B cell (primary cell): Measurements from ENCODE around the gene CCDC183. TPM values are rescaled to one million over a fixed set of nuclear protein-coding genes. Genes with fewer than 3 reads are reported as not detected.
"Not testable (repeated sequence)": the region's sequence is repeated elsewhere in the genome, so short reads cannot be mapped to it uniquely, and the experiment has no call there.

Source experiments
- ATAC-seq: fragments of 200-7000 bp; cut with Tn5 transposase; one replicate; pipeline ENCODE4 v1.10.0; 2021; ENCODE audit warnings: low read depth, mild to moderate bottlenecking, moderate number of reproducible peaks, moderate library complexity
- CTCF ChIA-PET: fragments of 350-600 bp; sonication (Branson Sonifier 250); formaldehyde crosslinking; loops from one replicate; lab custom pipeline; 2021; ENCODE audit warnings: antibody characterized with exemption, inconsistent platforms; lab: Charles Lee
- POLR2A ChIA-PET: fragments of 350-600 bp; sonication (Branson Sonifier 250); formaldehyde crosslinking; loops from one replicate; lab custom pipeline; 2021; ENCODE audit warnings: antibody characterized with exemption; lab: Charles Lee
- DNase-seq: peaks from one replicate; pipeline ENCODE4 v3.0.0; 2013
- H2AFZ ChIP-seq: 2 replicates; pipeline ENCODE4 v1.6.1; 2012; ENCODE audit warnings: mild to moderate bottlenecking, low read depth, low read length; ENCODE audit not compliant: insufficient read depth, poor library complexity, severe bottlenecking
- H3K27ac ChIP-seq, 2 donors: 1 replicate in 1 of 2; 2 replicates in 1 of 2; pipeline ENCODE4 v1.5.1; 2012 to 2013; ENCODE audit warnings: low read length in 2 of 2, mild to moderate bottlenecking in 2 of 2, moderate library complexity in 1 of 2
- H3K27me3 ChIP-seq, 4 experiments: fragments of 200-600 bp in 1 of 4; sonication (generic) in 1 of 4; replicated peaks in 1 of 4; 1 replicate in 2 of 4; 2 replicates in 2 of 4; pipeline versions ENCODE4 v1.6.1 to v1.7.0; 2013 to 2016; ENCODE audit warnings: low read length in 3 of 4, mild to moderate bottlenecking in 2 of 4, mixed read lengths in 1 of 4, moderate library complexity in 1 of 4; ENCODE audit not compliant: insufficient read depth in 4 of 4, control insufficient read depth in 3 of 4; ENCODE audit errors: control extremely low read depth in 1 of 4
- H3K36me3 ChIP-seq, 2 experiments: replicated peaks in 1 of 2; 1 replicate in 1 of 2; 2 replicates in 1 of 2; pipeline versions ENCODE4 v1.6.1 to v1.7.1; 2013; ENCODE audit warnings: low read length in 1 of 2; ENCODE audit not compliant: insufficient read depth in 2 of 2, control insufficient read depth in 1 of 2; ENCODE audit errors: control extremely low read depth in 1 of 2, extremely low read depth in 1 of 2
- H3K4me1 ChIP-seq, 2 donors: fragments of 200-600 bp in 1 of 2; sonication (generic) in 1 of 2; 1 replicate in 1 of 2; 2 replicates in 1 of 2; pipeline versions ENCODE4 v1.5.1 to v1.6.1; 2013 to 2017; ENCODE audit warnings: low read length in 2 of 2; ENCODE audit not compliant: control insufficient read depth in 2 of 2, insufficient read depth in 2 of 2
- H3K4me2 ChIP-seq: replicated peaks from 2 replicates; pipeline ENCODE3; 2012; ENCODE audit warnings: mild to moderate bottlenecking, low read depth, low read length; ENCODE audit not compliant: poor library complexity, severe bottlenecking
- H3K4me3 ChIP-seq, 5 experiments: fragments of 200-600 bp in 1 of 5; sonication (generic) in 1 of 5; 1 replicate in 3 of 5; 2 replicates in 2 of 5; pipeline versions ENCODE4 v1.5.1 to v1.7.0; 2011 to 2016; ENCODE audit warnings: low read length in 4 of 5, mild to moderate bottlenecking in 4 of 5, low read depth in 2 of 5, control low read depth in 1 of 5, moderate library complexity in 1 of 5; ENCODE audit not compliant: insufficient read depth in 1 of 5; ENCODE audit errors: control extremely low read depth in 1 of 5, extremely low read depth in 1 of 5
- H3K79me2 ChIP-seq: fragments of 200-600 bp; sonication (generic); one replicate; pipeline ENCODE4 v1.6.0; 2016; ENCODE audit warnings: low read length; ENCODE audit not compliant: control insufficient read depth, insufficient read depth
- H3K9ac ChIP-seq: fragments of 200-600 bp; sonication (generic); 2 replicates; pipeline ENCODE4 v1.6.1; 2017; ENCODE audit warnings: mild to moderate bottlenecking, low read length, moderate library complexity
- H3K9me3 ChIP-seq, 3 donors: one replicate each; pipeline versions ENCODE4 v1.6.1 to v1.7.1; 2013; ENCODE audit warnings: low read length in 2 of 3; ENCODE audit not compliant: control insufficient read depth in 2 of 3, insufficient read depth in 1 of 3; ENCODE audit errors: control extremely low read depth in 1 of 3
- H4K20me1 ChIP-seq: 2 replicates; pipeline ENCODE4 v1.6.0; 2012; ENCODE audit warnings: mild to moderate bottlenecking, low read length; ENCODE audit not compliant: insufficient read depth, control insufficient read depth, poor library complexity, severe bottlenecking
- H3K27ac Mint-ChIP-seq: one replicate; pipeline ENCODE4 v1.8.0; 2021; ENCODE audit warnings: mixed read lengths
- H3K27me3 Mint-ChIP-seq: one replicate; pipeline ENCODE4 v1.8.0; 2021; ENCODE audit warnings: mixed read lengths
- H3K4me1 Mint-ChIP-seq: one replicate; pipeline ENCODE4 v1.8.0; 2021; ENCODE audit warnings: mixed read lengths
- H3K4me3 Mint-ChIP-seq: one replicate; pipeline ENCODE4 v1.8.0; 2021; ENCODE audit warnings: mixed read lengths
- H3K9me3 Mint-ChIP-seq: one replicate; pipeline ENCODE4 v1.8.0; 2022; ENCODE audit warnings: mixed read lengths; ENCODE audit not compliant: insufficient read depth
- WGBS: methylation state at CpG from one replicate; pipeline ENCODE4 v1.1.5; 2013; ENCODE audit warnings: missing lambda C conversion rate; ENCODE audit not compliant: insufficient coverage; 5-methylcytosine and 5-hydroxymethylcytosine counted together
- intact Hi-C: fragments of 100-400 bp; cut with micrococcal nuclease; formaldehyde crosslinking; loops from one replicate; pipeline ENCODE4 v1.10.0; 2022
- polyA plus RNA-seq: library from polyadenylated mRNA; depleted of rRNA; stranded (reverse); fragments of >200 nt; gene quantifications from 2 replicates; pipeline ENCODE4 v1.2.3, GENCODE V29; 2012
- total RNA-seq, 2 donors: library from RNA; stranded (reverse); fragments of 120-200 nt in 1 of 2; gene quantifications; 1 replicate in 1 of 2; 2 replicates in 1 of 2; pipeline versions ENCODE4 v1.2.3 to v1.2.4, GENCODE V29; 2013 to 2022
- TF ChIP-seq, protein P1 (sequence below): fragments of 200-600 bp; IDR thresholded peaks from one replicate; pipeline ENCODE4 v1.8.0; 2022; ENCODE audit warnings: antibody characterized with exemption, mild to moderate bottlenecking

CCDC183 gene
- total and polyA plus RNA-seq, 2 donors (not counting 1 experiment from before 2014, with no cell fraction given), result 1.8 to 4.9 TPM

DNA sequence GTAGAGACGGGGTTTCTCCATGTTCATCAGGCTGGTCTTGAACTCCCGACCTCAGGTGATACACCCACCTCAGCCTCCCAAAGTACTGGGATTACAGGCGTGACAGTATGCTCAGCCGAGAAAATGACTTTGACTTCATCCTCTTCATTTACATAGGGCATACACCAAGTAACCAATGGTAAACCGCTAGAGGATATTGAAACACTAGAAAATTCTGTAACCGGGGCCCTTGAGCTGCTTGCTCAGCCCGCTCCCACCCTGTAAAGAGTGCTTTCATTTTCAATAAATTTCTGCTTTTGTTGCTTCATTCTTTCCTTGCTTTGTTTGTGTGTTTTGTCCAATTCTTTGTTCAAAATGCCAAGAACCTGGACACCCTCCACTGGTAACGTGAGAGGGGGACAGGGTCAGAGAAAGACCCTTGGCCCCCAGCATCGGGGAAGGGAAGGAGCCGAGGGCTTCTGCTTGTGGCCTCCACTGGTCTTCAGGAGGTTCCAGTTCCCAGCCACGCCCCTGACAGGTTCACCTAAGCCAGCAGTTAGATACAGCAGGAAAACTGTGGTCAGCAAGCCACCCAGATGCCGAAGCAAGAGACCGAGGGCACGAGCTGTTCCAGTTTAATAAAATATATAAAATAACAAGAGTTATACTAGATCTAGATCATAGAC lies 30.3 kb upstream of the CCDC183 start:
- not testable (repeated sequence) for H3K9ac ChIP-seq, H4K20me1 ChIP-seq, H3K36me3 ChIP-seq, H2AFZ ChIP-seq, H3K27me3 Mint-ChIP-seq, H3K9me3 Mint-ChIP-seq, H3K9me3 ChIP-seq, H3K27me3 ChIP-seq, H3K79me2 ChIP-seq, H3K4me3 ChIP-seq
- peak; percentile 70 for DNase-seq
- peaks cover 42% of the 10 kb centered on the region for H3K4me1 Mint-ChIP-seq
- intact Hi-C loops, result loop anchor here (2.0 kb wide), 1 partner anchor 25 kb away; the partner anchor contains the start of gene TMEM141
- peak; percentile 28 for ATAC-seq
- peak overlapping the region; percentile 88 for H3K27ac Mint-ChIP-seq
- ChIA-PET CTCF (interaction anchor here (1.0 to 4.6 kb wide), 13 partner anchors 8 to 321 kb away, joined by 3 to 24 read pairs (median 6); partner anchors contain the start of genes LCN10, LCN8, MAN1B1 and TMEM141), POLR2A (interaction anchor here (0.8 to 2.2 kb wide), 4 partner anchors 8 to 269 kb away, joined by 3 to 8 read pairs (median 4); partner anchors contain the start of gene LCN8)
- Histone ChIP-seq H3K27ac (peak overlapping the region; percentile 51 to 79), H3K4me2 (peak overlapping the region; percentile 43), H3K4me1 (peaks cover 20 to 63% of the 10 kb centered on the region in 2 donors)
- H3K4me3 Mint-ChIP-seq, result peak overlapping the region; percentile 76
- 70% methylated on average over 8 of the region's 14 CpGs for WGBS

- not testable (repeated sequence) for H3K79me2 ChIP-seq, H2AFZ ChIP-seq, H3K27me3 ChIP-seq, H3K27me3 Mint-ChIP-seq, H3K36me3 ChIP-seq, H3K9me3 Mint-ChIP-seq, H3K4me3 ChIP-seq, H4K20me1 ChIP-seq, H3K9me3 ChIP-seq
- Mint-ChIP-seq H3K4me3 (peak overlapping the region; percentile 74), H3K4me1 (peaks cover 36% of the 10 kb centered on the region), H3K27ac (peak overlapping the region; percentile 93)
- peak overlapping the region; percentile 45 for H3K4me2 ChIP-seq
- peaks cover 17 to 56% of the 10 kb centered on the region in 2 donors for H3K4me1 ChIP-seq
- TF ChIP-seq, protein P1, sequence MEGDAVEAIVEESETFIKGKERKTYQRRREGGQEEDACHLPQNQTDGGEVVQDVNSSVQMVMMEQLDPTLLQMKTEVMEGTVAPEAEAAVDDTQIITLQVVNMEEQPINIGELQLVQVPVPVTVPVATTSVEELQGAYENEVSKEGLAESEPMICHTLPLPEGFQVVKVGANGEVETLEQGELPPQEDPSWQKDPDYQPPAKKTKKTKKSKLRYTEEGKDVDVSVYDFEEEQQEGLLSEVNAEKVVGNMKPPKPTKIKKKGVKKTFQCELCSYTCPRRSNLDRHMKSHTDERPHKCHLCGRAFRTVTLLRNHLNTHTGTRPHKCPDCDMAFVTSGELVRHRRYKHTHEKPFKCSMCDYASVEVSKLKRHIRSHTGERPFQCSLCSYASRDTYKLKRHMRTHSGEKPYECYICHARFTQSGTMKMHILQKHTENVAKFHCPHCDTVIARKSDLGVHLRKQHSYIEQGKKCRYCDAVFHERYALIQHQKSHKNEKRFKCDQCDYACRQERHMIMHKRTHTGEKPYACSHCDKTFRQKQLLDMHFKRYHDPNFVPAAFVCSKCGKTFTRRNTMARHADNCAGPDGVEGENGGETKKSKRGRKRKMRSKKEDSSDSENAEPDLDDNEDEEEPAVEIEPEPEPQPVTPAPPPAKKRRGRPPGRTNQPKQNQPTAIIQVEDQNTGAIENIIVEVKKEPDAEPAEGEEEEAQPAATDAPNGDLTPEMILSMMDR, result peak; percentile 62
- DNase-seq, result peak; percentile 91
- peak; percentile 18 for ATAC-seq
- H3K27ac ChIP-seq, result peak overlapping the region; percentile 57 to 79
- peak overlapping the region; percentile 23 for H3K9ac ChIP-seq
- ChIA-PET POLR2A (interaction anchor here (0.5 to 2.2 kb wide), 5 partner anchors 9 to 268 kb away, joined by 3 to 8 read pairs (median 4); partner anchors contain the start of gene LCN8), CTCF (interaction anchor here (1.0 to 4.6 kb wide), 13 partner anchors 9 to 320 kb away, joined by 3 to 24 read pairs (median 6); partner anchors contain the start of genes LCN10, LCN8, MAN1B1 and TMEM141)
- 27% methylated on average over 7 of the region's 18 CpGs for WGBS
- intact Hi-C loops, result loop anchor here (2.0 kb wide), 1 partner anchor 24 kb away; the partner anchor contains the start of gene TMEM141
These were observed 29.6 kb upstream of the CCDC183 start for GRCh38 chr9:136766410-136767120.
